Fibroblast of skin of right biceps (primary cell): ENCODE data around the gene NDUFAB1.
"Not testable (repeated sequence)": the region's sequence is repeated elsewhere in the genome, so short reads cannot be mapped to it uniquely, and the experiment has no call there.

Experiments used
- DNase-seq: peaks from one replicate; pipeline ENCODE4 v3.0.0-alpha.2; 2013

NDUFAB1 gene

DNA sequence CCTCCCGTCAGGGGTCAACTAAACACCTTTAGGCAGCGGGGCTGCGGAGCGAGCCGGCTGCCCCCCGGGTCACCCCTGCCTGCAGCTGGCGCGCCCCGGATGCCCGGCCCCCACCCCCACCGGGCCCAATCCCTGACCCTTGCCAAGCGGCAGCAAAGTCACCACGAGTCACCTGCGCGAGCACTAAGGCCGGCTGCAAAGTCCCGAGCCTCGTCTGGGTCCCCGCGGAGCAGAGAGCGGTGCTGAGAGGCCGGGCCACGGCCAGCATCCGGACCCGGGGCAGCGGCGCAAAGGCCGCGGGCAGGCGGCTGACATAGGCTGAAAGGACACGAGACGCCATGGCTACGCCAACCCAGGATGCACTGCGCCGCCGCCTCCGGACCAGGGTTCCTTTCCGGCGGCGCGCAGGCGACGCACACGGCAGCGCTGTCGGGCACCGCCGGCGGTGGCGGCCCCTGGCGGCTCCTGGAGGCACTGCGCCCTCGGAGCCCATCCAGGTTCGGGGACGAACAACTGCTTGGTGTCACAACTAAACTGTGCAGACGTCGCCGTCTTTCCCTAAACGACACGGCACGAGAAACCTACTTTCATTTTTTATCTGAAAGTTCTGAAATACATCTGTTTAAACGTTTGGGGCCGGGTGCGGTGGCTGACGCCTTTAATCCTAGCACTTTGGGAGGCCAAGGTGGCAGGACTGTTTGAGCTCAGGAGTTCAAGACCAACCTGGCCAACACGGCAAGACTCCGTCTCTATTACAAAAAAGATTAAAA, at the start of gene NDUFAB1:
NDUFAB1 (minus strand) TSS at position 366 of the 770 bp plus-strand sequence; CDS start at position 340, 26 bp downstream.
- DNase-seq: peak; percentile 86

GRCh38 chr16:23642246-23642774, 46.2 kb upstream of the NDUFAB1 start:
- no peak for DNase-seq

- peak; percentile 93 for DNase-seq
Observed at GRCh38 chr16:23640931-23641765, 45.0 kb upstream of the NDUFAB1 start, which contains the start of the genes DCTN5 and PALB2. Gene DCTN5 (plus strand): TSS chr16:23641466. CDS start chr16:23641543, 77 bp downstream. Gene PALB2 (minus strand): TSS chr16:23641310. CDS start chr16:23641157, 153 bp downstream.

DNA sequence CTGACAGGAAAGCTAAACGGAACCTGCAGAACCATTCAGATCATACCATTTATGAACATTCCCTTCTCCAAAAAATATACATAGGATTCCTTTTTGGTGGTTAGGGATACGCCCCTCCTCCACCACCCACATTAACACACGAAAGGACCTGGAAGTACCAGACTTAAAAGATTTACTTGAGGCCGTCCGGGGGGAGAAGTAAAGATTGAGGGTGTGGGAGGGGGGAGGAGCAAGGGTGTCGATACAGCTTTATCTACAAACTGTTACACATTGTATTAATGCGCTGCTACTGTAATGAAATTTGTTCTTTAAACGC, 44.5 kb upstream of the NDUFAB1 start:
- DNase-seq: peak; percentile 4

- no peak for DNase-seq
Observed at GRCh38 chr16:23635958-23636357, 39.8 kb upstream of the NDUFAB1 start.

- DNase-seq: no peak
Observed at GRCh38 chr16:23634461-23635036, 38.4 kb upstream of the NDUFAB1 start.

GRCh38 chr16:23631874-23632273, 35.8 kb upstream of the NDUFAB1 start:
- not testable (repeated sequence) for DNase-seq

DNA sequence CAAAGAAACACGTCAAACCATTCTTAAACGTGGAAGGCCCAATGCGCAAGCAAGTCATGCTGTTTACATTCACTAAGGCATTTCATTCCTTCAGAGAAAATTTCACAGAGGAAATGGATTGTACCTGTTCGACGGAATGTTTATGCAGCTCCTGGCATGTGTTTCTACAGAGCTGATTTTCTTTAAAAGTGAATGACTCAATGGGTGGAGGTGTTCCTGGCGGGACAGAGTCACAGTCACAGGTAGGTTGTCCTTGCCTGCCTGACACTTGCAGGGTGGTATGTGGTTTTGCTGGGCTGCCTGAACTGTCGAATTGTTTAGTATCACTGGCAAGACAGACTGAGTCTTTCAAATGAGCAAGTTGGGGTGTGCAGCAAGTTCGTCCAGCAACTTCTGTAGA, 33.4 kb upstream of the NDUFAB1 start:
- DNase-seq: no peak

GRCh38 chr16:23624092-23624491, 28.0 kb upstream of the NDUFAB1 start:
- DNase-seq: no peak

- DNase-seq: no peak
Observed at GRCh38 chr16:23615805-23616204, 19.7 kb upstream of the NDUFAB1 start.

- no peak for DNase-seq
Observed at GRCh38 chr16:23611936-23612335, 15.8 kb upstream of the NDUFAB1 start.

GRCh38 chr16:23610905-23611304, 14.8 kb upstream of the NDUFAB1 start:
- DNase-seq: not testable (repeated sequence)

DNA sequence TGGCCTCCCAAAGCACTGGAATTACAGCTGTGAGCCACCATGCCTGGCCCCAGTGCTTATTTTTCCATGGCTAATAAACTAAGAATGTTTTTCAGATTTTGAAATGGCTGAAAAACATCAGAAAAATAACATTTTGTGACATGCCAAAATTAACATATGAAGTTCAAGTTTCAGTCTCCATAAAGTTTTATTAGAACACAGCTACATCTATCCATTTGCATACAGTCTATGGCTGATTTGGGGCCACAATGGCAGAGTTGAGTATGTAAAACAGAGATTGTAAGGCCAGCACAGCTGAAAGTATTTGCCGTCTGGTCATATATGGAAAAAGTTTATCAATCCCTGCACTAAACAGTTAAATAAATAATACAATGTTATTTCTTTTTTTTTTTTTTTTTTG, 13.8 kb upstream of the NDUFAB1 start:
- no peak for DNase-seq

DNA sequence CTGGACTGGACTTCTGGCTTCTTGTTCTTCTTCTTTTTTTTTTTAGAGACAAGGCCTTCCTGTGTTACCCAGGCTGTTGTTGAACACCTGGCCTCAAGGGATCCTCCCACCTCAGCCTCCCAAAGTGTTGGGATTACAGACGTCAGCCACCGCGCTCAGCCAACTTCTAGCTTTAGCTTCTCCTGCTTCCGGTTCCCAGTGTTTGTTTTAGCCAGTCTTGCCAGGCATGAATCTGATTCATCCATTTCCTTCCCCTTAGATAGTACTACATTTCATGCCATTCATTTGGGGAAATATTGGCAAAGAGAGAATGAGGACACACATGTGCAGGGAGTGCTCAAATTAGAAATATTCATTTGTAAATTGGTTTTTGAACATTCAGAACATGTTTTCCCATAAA, 12.1 kb upstream of the NDUFAB1 start:
- peak; percentile 10 for DNase-seq

DNA sequence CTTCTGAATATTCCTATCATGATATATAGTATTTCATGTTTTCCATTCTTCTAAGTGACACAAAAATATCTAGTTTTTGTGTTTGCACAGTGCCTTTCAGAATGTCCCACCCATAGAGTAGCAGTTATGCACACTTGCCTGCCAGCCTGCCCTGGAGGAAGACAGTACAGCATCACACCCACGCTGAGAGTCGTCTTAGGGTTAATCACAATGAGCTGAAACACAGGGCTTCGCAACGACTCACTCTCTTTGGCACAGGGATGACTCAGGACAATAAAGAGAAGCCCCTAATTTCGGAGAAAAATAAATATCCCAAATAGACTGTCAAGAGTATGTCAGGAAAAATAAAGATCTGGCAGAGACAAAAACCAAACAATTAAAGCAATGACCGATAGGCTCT, 11.6 kb upstream of the NDUFAB1 start:
- DNase-seq: peak; percentile 38

GRCh38 chr16:23597003-23597756, 1.1 kb upstream of the NDUFAB1 start:
- DNase-seq: no peak

- no peak for DNase-seq
Observed at GRCh38 chr16:23595246-23595950, 718 bp downstream of the NDUFAB1 start.

- no peak for DNase-seq
Observed at GRCh38 chr16:23594186-23594585, 1.9 kb downstream of the NDUFAB1 start.

GRCh38 chr16:23590181-23590580, 5.9 kb downstream of the NDUFAB1 start:
- DNase-seq: no peak

GRCh38 chr16:23587726-23588125, 8.4 kb downstream of the NDUFAB1 start:
- DNase-seq: peak; percentile 82

DNA sequence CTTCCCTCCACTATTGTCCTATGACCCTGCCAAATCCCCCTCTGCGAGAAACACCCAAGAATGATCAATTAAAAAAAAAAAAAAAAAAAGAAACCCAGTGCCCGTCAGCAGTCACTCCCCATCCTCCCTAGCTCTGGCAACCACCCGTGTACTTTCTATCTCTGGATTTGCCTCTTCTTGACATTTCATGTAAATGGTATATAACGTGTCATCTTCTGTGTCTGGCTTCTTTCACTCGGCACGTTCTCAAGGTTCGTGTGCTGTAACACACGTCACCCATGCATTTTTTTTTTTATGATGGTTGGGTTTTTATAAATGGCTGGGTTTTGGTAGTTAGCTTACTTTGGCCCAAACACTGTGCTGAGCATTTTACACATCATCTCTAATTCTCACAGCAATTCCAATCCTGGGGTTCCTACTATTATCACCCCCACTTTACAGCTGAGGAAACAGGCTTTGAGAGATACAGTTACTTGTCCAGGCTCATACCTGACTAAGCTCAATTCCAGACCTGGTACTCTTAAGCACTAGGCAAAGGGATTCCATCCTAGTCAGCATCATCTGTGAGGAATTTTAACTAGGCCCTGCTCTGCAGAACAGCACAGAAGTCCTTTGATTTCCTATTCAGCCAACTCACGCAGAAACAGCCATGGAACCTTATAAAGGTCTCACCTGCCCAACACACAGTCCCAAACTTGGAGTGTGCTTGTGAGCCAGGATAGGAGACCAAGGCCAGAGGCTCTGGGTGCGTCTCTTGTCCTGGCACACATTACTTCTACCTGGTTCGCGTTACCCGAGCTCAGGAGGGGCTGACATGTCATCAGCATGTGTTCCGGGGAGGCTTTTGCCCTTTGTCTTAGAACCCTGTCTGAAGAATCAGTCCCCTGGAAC, 11.7 kb downstream of the NDUFAB1 start:
- DNase-seq: no peak
